PC-3 (cell line): ENCODE results near the gene ADARB2.

Experiments
- CTCF ChIP-seq: fragments of 300-600 bp; sonication (generic); conservative IDR thresholded peaks from 2 replicates; pipeline ENCODE4 v1.5.1; 2017; ENCODE audit warnings: antibody characterized with exemption, low read depth, mild to moderate bottlenecking, low read length
- EZH2 ChIP-seq: fragments of 300-600 bp; sonication (generic); IDR thresholded peaks from one replicate; pipeline ENCODE4 v1.6.1; 2017; ENCODE audit warnings: antibody characterized with exemption, mild to moderate bottlenecking, low read length; ENCODE audit not compliant: unreplicated experiment

- TF ChIP-seq CTCF: no peak
- no peak for TF ChIP-seq EZH2
These were observed 63.6 kb downstream of the ADARB2 start for GRCh38 chr10:1673568-1674345.
